Stimulated activated CD8-positive, alpha-beta memory T cell treated with anti-CD3 and anti-CD28 coated beads, Interleukin-15, amount 100 ng/mL, for 24 hours (primary cell): ENCODE measurements around the gene FOXP1.

ENCODE experiments used
- DNase-seq: peaks from one replicate; pipeline ENCODE4 v3.0.0-alpha.2; 2020; ENCODE audit warnings: low read depth

Gene FOXP1

DNA sequence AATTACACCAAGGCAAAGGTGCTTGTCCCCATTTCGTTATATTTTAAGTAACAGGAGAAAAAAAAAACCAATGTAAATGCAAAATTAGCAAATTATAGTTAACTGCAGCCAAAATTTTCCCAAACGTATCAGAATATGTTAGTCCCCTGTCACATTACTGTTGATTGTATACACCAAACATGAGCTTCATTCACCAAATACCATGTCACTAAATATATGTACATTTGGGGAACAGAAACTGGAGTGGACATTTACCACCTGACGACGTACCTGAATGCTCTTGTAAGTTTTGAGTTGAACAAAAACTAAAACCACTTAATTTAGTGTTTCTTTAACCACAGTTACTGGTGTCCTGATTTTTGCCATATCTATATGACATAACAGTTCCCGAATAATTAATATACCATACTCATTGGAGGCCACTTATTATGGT, 3.3 kb upstream of the FOXP1 start:
- no peak for DNase-seq

DNA sequence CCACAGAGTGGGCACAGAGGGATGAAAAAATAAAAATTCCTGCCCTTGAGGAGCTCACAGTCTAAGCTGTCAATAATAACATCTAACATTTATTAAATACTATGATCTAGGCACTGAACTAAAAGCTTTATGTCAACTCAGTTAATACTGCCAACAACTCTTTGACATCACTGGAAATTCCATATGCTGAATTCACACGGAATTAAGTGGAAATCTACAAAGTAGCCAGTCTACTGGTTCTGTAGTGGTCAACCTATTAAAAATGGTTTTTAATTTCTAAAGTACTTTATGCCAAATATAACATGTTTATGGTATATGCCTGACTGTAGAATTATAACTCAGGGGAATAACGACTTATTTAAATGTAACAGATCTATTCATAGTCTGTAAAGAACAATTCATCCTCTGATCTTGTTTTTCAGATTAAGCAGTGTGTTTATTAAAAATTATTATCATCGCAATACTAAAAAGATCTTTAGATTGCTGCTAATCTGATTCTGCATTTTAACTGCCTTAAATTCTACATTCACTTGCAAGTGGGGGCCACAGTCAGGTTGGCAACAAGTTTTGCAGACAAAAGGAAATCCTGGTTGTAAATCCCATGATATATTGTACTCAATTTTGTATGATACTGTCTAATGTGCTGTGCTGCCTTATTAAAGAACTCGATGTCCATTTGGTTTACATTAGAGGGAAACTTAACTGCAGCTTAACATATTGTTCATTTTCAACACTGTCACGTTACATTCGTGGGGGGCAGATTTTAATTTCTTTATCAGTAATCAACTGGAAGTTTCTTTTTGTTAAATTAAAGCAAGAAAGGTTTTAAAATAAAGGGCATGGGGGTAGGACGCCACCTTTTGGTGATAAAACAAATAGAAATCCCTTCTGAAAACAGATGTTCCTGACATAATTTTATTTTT, 2.6 kb upstream of the FOXP1 start:
- no peak for DNase-seq

DNA sequence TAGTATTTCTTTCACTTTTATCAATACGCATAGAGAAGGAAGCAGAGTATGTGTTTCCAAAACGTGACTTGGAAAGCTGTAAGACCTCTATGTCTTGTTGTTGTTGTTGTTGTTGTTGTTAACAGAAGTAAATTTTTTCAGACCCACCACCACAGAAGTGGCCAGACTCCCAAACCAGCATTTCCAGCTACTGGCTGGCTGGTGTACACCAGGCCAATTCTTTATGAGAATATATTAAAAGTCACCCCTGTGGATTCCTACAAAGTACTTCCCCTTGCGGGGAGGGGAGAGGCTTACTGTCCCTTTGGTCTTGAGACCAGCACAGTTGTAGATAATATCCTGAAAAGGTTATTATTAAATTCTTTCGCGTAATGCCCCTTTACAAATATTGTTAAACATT, 1.6 kb upstream of the FOXP1 start:
- no peak for DNase-seq

DNA sequence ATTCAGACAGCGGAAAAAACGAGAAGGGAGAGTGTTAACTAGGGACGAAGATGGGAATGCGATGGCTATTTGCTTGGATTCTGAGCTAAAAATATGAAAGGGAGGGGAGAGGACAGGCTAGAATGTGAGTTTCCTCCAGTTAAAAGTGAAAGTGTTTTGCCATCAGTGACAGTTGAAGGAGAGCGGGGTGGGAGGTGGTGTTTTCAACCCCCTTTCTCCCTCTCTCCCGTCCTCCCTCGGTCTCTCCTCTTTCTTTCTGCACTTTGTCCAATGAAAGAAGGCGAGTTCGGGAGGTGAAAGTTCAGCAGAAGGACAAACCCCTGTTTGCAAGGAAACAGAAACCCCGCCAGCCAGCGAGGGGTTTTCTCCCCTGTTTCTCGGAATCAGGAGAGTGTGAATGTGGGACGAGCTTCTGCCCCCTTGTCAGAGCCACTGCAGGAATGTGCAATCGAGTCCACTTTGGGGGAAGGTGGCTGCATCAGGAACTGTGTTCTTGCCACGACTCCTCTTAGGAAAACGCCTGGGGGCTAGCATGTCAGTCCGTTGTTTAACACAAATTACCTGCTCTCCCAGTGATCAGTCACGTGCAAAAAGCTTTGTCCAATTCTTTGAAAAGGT, 975 bp upstream of the FOXP1 start:
- peak; percentile 12 for DNase-seq

DNA sequence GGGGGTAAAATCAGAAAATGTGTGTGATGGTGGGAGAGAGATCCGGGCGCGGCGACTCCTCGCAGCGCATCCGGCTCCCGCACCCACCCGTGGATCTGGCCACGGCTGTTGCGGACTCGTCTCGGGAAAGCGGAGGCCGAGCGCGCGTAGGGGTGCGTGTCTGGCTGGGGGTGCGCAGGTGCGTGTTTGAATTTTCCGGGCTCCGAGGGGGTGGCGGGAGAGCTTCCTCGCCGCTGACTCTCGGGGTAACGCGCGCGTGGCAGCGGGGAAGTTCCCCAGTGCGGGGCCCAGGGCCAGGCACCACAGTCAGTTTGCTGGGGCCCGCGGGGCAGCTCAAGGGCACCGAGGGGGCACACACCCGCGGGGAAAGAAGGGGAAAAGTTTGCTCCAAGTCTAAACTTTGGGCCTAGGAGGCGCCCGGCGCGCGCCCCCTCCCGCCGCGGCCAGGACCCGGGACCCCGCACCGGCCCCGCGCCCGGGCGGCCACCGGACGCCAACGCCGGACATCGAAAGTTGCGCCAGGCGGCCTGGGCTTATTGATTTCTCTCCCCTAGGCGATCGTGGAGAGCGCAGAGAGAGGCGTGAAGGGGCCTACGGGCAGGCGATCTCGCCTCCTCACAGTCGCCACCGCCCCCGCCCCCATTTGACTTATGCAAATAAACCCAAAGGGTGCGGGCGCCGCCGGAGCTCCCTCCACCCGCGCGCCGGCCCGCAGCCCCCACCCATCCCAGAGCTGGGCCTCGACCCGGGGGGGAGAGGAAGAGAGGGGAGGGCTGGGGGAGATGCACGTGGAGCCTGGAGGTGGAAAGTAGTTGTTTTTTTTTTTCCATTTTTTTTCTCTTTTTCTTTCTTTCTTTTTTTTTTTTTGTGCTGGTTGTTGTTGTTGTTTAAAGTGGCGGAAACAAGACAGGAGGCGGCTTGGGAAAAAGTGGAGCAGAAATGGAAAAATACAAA, 639 bp downstream of the FOXP1 start:
- DNase-seq: peak; percentile 40

DNA sequence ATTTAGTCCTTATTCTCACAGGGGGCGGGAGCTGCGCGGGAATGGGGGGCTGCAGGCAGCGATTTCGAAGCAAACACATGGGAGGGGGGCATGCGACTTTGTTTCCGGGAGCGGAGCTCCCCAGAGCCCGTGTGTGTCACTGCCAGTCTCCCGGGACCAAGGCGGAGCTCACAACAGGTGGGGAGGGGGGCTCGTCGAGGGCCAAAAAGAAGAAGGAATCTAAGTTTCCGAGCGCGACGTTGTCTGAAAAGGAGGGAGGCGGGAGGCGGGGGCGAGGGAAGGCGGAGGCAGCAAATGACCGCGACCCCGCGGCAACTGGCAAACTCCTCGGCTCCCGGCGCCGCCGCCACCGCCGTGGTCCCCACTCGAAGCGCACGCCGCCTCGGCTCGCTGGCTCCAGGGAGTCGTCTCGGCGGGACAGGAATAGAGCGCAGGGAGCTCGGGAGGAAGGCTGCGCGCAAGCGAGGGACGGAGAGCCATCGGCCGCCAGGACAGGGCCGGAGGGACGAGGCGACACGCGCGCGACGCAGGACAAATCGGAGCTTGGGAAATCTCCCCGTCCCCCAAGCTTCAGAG, 1.4 kb downstream of the FOXP1 start:
- DNase-seq: peak; percentile 22

DNA sequence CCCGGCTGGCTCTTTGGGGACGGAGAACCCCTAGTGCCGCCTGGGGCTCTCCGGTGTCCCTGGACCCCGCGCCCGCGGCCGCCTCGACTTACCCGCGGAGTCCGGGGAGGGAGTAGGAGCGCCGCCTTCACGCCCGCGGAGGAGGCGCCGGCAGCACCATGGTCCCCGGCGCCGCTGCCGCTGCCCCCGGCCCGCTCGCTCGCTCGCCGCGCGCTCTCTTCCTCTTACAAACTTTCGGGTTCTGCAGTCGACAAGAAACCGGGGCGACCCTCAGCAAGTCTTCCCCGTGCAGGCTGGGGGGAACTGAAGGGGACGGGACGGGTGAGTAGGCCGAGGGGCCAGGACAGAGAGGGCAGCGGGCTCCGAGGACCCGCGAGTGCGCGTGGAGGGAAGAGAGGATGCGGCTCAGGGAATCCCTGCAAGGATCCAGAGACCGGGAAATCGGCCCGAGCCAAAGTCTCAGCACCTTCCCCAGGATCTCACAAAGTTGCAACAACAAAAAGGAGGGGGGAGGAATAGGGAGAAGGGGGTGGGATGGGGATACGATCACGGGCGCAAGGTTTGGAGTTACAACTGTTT, 2.0 kb downstream of the FOXP1 start:
- DNase-seq: peak; percentile 12

DNA sequence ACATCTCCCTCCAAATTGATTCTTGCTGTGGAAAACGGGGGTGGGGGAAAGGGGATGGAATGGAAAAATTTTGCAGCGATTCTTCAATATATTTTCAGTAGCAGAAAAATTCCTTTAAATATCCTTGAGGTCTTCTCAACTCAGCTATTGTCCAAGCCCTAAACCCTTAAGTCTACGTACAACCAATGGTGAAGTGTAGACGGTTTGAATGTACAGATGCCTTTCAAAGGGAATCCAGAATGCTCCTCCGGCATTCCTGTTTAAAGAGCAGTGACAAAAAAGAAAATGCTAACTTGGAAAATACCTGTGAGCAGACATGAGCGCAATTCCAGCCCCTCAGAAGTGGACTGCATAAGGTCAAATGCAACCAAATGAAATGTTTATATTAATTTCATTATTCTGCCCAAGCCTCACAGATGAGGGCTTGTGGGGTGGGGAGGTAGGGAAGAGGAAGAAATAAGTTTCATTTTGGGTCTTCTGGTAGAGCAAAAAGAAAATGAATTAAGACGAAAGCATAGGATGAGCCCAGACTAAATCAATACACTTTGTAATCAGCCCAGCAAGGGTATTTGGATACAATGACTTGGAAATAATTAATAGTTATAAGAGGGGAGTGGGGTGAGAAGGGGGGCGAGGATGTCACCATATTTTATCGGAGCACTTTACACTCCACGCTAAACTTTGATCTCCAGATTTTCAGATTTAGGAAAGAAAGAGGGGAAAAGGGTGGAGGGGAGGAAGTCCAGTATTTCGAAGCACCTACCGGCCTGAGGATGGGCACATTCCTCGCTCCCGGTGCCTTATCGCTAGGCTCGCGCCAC, 2.7 kb downstream of the FOXP1 start:
- DNase-seq: no peak

DNA sequence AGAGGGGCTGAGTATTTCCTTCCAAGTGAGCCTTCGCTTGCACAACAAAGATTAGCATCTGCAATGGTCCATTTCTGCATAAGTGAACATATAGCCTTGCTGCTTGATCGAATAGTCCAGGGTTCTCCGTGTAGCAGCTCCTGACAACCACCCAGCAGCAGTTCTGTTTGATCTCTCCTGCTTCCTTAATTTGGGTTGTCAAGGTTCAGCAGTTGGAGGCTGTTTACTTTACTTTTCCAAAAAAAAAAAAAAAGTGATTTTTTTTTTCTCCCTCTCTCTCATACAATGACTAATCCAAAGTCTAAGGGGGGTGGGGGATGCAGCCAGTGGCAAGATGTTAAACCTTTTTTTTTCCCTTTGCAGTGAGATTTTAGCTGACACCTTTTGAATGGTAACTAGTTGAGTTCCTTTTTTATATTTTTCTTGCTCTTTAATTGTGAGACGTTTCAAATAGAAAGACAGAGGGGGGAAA, 3.6 kb downstream of the FOXP1 start:
- DNase-seq: no peak

DNA sequence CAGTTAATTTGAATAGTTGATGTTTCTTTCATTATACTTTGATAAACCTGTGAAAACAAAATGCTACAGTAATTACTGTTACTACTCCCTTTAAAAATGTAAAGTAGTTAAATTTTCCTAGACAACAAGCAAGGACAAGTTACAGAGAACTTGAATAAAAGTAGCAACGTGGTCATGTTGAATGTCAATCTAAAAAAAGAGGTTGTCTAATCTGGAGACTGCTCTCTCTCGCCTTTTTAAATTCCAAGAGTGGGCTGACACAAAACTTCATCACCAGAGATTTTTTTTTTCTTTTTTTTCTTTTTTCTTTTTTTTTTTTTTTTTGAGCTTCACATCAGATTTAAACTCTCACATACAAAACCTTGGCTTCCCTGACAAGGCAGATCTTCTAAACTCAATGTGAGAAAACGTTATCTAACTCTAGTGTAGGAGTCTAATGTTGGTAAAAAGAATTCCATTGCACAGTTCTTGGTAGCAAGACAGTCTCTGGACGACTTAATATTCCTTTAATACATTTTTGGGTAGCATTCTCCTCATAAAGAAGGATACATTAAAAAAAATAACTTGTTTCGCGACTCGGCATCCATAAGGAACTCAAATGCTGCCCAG, 4.1 kb downstream of the FOXP1 start:
- no peak for DNase-seq

DNA sequence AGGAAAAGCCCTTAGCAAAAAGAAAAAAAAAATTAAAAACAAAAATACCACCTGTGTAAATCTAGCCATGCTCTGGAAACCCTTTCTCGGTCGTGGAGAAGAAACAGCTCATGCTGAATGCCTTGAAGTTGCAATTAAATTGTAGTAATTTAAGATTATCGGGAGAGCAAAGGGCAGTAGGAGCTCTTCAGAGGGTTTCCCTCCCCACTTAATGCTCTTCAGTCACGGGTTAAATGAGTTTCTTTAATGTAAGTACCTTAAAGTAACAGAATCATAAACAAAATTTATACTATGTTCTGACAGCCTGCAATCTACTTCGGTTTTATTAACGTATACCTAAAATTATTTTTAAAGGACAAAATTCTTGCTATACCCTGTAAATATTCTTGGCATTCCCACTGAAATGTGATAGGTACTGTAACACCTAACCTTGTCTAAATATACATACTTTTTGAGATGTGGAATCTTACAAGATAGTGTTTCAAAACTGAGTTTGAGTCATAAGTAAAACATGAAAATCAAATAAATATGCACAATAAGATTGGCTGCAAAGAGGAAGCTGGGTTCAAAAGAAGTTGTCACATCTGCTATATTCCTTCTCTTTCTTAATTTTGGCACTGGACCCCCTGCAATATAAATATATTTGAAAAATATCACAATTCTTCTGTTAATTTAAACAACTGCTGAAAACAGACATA, 5.3 kb downstream of the FOXP1 start:
- DNase-seq: no peak

DNA sequence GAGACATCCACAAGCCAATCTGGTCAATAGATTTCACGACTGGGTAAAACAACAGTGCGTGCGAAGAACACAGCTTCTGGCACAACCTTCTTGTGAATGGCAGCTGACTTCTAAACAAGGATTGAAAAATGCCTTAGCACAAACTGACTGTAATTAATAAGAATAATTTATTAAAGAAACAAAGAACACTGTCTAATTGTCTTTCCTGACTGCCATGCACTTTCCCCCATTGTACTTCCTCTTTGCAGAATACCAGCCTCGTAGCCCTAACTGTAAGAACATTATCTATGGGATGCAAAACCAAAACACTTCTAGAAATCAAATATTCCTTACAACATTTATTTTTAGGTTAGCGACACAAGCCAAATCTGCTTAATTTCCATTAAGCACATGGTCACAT, 6.5 kb downstream of the FOXP1 start:
- no peak for DNase-seq

DNA sequence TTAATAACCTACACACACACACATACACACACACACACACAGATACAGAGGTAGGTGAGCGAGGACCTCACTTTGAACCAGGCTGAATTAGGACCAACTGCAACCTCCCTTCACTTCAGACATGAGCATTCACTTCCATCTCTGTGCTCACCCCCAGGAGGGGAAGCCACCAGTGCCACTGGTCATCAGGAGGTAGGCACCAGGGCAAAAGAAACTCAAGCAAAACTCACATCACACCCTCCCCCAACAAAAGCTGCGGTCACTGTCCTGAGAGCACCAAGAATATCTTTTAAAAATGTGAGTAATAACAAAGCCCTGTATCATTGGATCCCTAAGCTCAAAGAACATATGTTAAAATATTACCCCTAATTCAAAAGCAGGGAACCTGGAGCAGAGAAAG, 8.1 kb downstream of the FOXP1 start:
- DNase-seq: no peak

DNA sequence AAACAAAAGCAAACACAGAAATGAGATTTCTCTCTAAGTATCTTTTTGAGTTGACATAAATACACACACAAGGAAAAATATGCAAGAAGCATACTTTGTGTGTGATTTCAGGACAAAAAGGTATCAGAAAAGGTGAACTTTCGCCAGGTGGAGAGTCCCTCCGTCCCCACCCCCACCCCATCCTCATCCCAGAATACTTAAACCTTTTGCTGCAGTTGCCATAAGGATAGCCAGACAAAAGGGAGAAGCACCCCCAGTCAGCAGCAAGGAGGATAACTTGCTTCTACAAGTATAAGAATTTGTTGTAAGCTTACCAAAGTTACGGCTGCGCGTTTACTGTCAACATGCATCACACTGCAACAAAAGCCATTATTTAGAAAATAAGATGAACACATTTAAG, 10.3 kb downstream of the FOXP1 start:
- no peak for DNase-seq

DNA sequence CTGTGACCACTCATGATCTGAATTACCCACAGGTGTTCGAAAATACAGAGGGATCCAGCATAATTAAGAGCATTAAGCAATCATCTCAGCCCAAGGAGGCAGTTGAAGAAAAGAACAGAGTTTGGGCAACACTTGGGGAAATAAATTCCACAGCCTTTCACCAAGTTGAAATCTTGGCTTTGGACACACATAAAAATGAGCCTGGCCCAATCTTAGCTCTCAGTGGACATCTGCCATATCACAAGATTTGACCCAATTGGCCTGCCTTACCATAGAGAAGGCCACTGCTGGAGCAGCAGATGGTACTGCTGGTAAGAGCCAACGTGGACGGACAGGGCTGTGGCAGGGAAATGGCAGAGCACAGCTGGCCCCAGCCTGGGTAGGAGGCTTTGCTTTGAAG, 13.0 kb downstream of the FOXP1 start:
- DNase-seq: no peak

DNA sequence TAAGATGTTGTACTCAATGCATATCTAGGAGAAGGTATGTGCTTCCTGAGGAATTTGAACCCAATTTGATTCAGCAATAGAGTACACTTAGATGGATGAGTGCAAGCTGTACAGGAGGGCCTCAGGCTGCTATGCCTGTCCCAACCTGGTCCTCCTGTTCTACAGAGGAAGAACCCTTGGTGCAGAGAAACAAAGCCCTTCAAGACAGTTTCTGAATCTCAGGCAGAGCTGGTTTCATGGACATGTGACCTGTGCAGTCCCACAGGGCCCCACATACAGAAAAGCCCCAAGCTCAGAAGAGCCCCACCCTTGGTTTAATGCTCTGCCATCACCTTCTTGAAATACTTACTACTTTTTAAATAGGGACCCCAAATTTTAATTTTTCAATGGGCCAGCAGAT, 15.3 kb downstream of the FOXP1 start:
- DNase-seq: no peak

DNA sequence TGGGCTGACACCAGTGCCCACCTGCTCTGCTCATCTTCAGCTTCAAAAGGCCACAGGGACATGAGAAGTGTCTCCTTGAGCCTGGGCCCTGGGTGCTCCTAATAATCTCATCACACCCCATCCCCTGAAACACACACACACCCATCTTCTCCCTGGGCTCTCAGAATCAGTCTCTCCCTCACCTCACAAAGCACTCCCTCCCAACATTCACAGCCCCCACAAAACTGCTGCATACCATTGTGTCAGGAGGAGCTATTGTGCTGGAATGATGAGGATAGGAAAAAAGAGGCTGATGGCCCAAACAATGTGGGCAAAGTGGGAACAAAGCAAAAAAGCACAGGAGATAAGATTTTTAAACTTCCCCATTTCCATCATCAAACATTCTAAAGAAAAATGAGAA, 16.8 kb downstream of the FOXP1 start:
- no peak for DNase-seq

DNA sequence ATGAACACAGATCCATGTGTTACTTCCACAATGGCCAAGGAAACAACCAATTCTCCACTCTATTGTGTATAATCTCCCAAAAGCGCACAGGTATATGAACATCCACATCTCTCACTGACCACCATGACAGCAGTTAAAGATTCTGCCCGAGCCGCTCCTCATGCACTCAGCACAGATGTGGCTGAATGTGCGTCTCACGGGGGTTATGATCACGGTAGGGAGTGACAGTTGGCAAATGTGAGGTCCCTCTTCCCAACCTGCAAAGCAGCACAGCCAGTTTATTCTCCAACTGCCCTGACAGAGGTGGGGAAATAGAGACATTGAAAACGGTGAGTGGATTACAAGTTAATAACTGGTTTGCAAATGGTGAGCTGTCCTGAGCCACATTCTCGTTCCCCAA, 17.6 kb downstream of the FOXP1 start:
- DNase-seq: no peak

DNA sequence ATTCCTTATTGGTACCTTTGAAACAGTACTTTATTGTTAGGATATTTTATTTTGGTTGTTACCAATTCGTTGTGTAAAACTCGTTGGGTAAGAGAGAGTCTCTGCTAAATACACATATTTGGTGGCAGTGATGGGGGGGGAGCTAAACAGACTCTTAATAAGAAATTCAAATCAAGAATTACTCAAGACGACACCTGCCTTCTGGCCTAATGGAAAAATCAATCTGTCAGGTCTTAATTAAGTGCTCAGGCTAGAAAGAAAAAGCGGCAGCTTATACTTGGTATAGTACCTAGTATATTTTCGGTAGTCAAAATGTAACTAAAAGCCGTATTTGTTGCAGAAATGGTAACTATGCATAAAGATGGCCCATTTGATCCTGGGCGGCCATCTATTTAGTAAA, 18.2 kb downstream of the FOXP1 start:
- DNase-seq: no peak

DNA sequence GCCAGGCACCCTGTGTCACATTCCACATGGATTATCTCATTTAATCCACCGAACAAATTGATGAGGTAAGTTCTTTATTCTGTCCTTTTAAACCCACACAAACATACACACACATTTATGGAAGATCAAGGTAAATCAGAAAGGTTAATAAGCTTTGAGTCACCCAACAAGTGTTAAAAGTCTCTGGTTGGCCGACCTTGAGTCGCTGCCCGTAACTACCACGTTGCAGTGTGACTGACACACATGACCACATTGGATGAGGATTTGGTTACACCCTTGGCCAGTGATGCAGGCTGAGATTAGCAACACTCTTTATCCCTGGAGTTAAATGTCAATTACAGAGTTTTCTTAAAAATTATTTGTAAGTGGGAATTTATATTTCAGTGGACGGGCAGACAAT, 19.2 kb downstream of the FOXP1 start:
- DNase-seq: no peak
